OCI-LY1 (cell line): Measurements from ENCODE around the gene ACTL10.

Source experiments
- EZH2 ChIP-seq: fragments of 200-600 bp; sonication (generic), shearing (Covaris generic); IDR thresholded peaks from 2 replicates; pipeline ENCODE4 v1.8.0; 2017; ENCODE audit warnings: borderline replicate concordance, mixed run types, mild to moderate bottlenecking, antibody characterized with exemption, low read length, moderate library complexity, mixed read lengths
- TF ChIP-seq, protein P1 (sequence below): fragments of 200-600 bp; sonication (generic), shearing (Covaris generic); IDR thresholded peaks from 2 replicates; pipeline ENCODE4 v1.5.1; 2017; ENCODE audit warnings: mild to moderate bottlenecking, antibody characterized with exemption, low read length, moderate library complexity, mixed read lengths

DNA sequence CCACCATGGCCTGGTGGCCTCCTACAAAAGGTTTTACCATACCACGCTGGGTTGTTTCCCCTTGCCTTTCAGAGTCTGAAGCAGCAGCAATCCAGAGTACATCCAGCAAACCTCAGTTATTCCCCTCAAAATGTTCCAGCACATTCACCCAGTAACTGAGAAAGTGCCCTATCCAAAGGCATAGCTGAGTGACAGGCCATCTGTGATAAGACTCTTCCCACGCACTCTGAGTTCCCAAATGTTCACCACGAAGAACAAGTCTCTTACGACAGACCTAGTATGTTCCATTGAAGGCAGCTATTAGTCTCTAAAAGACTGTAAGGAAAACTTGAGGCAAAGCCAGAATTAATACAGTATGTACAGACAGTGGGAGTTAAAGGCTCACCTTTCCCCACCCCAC is 36.2 kb upstream of the ACTL10 start:
- TF ChIP-seq, protein P1, sequence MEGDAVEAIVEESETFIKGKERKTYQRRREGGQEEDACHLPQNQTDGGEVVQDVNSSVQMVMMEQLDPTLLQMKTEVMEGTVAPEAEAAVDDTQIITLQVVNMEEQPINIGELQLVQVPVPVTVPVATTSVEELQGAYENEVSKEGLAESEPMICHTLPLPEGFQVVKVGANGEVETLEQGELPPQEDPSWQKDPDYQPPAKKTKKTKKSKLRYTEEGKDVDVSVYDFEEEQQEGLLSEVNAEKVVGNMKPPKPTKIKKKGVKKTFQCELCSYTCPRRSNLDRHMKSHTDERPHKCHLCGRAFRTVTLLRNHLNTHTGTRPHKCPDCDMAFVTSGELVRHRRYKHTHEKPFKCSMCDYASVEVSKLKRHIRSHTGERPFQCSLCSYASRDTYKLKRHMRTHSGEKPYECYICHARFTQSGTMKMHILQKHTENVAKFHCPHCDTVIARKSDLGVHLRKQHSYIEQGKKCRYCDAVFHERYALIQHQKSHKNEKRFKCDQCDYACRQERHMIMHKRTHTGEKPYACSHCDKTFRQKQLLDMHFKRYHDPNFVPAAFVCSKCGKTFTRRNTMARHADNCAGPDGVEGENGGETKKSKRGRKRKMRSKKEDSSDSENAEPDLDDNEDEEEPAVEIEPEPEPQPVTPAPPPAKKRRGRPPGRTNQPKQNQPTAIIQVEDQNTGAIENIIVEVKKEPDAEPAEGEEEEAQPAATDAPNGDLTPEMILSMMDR = no peak
- no peak for TF ChIP-seq EZH2
